ENCODE measurements around the gene GPR63. TPM values are rescaled to one million over a fixed set of nuclear protein-coding genes. Genes with fewer than 3 reads are reported as not detected.
A peak's percentile ranks its signal among the peaks of the same experiment; 100 is the strongest.

GPR63 gene
- total and polyA plus RNA-seq, 8 donors = 0.71 to 3.8 (median 3.0) TPM

GRCh38 chr6:96777113-96777512 lies 60.2 kb downstream of the GPR63 start:
- ATAC-seq = no peak
- no peaks in the 10 kb centered on the region for H3K36me3 ChIP-seq

GRCh38 chr6:96775727-96776400 lies 61.4 kb downstream of the GPR63 start:
- H3K9me3 ChIP-seq = peaks cover 0 to 2% of the 10 kb centered on the region in 2 donors
- no peak for ATAC-seq
- no peak for TF ChIP-seq CTCF (IDR thresholded peaks at IDR 0.05)
- H3K4me1 ChIP-seq = no peaks in the 10 kb centered on the region
- H3K36me3 ChIP-seq = no peaks in the 10 kb centered on the region
- no peak for DNase-seq
- no peak overlapping the region for H3K4me3 ChIP-seq
- no peaks in the 10 kb centered on the region for H3K27me3 ChIP-seq
- intact Hi-C loops (cut with DNase I) = no loop called here
- H3K27ac ChIP-seq = no peak overlapping the region

More at GRCh38 chr6:96777113-96777512, 60.2 kb downstream of the GPR63 start:
- peaks cover 0 to 2% of the 10 kb centered on the region in 2 donors for H3K9me3 ChIP-seq
- TF ChIP-seq CTCF (IDR thresholded peaks at IDR 0.05) = no peak
- H3K4me3 ChIP-seq = no peak overlapping the region
- intact Hi-C loops (cut with DNase I) = no loop called here
- no peaks in the 10 kb centered on the region for H3K4me1 ChIP-seq
- no peaks in the 10 kb centered on the region for H3K27me3 ChIP-seq
- H3K27ac ChIP-seq = no peak overlapping the region
- no peak for DNase-seq

- Histone ChIP-seq H3K9me3 (peaks cover 0 to 6% of the 10 kb centered on the region in 2 donors), H3K4me3 (no peak overlapping the region), H3K4me1 (no peaks in the 10 kb centered on the region), H3K27ac (no peak overlapping the region), H3K36me3 (no peaks in the 10 kb centered on the region), H3K27me3 (no peaks in the 10 kb centered on the region)
- intact Hi-C loops (cut with DNase I) = no loop called here
- no peak for ATAC-seq
- TF ChIP-seq CTCF (IDR thresholded peaks at IDR 0.05) = no peak
- DNase-seq = no peak
Observed at GRCh38 chr6:96766769-96767168, 70.5 kb downstream of the GPR63 start.

DNA sequence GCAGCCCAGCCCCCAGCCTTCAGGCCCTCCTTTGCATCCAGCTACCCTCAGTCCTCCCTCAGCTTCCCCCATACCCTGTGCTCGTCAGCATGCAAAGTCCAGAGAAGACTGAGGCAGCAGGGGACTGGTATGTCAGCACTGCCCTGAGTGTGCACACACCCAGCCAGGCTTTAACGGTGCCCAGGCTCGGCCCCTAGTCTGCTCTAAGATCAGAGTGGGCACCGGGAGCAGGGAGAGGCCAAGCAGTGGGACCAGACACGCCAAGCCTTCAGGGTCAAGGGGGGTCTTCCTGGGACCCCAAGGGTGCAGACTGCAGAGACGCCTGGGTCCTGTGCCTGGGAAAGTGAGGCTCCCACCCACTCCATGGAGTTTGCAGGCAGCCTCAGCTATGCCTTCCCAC lies 74.7 kb downstream of the GPR63 start:
- Histone ChIP-seq H3K27ac (no peak overlapping the region), H3K27me3 (no peaks in the 10 kb centered on the region), H3K4me1 (no peaks in the 10 kb centered on the region), H3K4me3 (no peak overlapping the region), H3K9me3 (no peaks in the 10 kb centered on the region), H3K36me3 (no peaks in the 10 kb centered on the region)
- no peak for TF ChIP-seq CTCF (IDR thresholded peaks at IDR 0.05)
- no peak for ATAC-seq
- intact Hi-C loops (cut with DNase I) = no loop called here
- peak in 1 of 4 donors; percentile 60 for DNase-seq

- H3K27ac ChIP-seq = no peak overlapping the region
- no peak for TF ChIP-seq CTCF (IDR thresholded peaks at IDR 0.05)
- H3K4me3 ChIP-seq = no peak overlapping the region
- H3K36me3 ChIP-seq = no peaks in the 10 kb centered on the region
- no peaks in the 10 kb centered on the region for H3K9me3 ChIP-seq
- intact Hi-C loops (cut with DNase I) = no loop called here
- DNase-seq = peak in 1 of 4 donors; percentile 77
- H3K27me3 ChIP-seq = no peaks in the 10 kb centered on the region
- H3K4me1 ChIP-seq = no peaks in the 10 kb centered on the region
- no peak for ATAC-seq
Observed at GRCh38 chr6:96761794-96762193, 75.5 kb downstream of the GPR63 start.

Measured in left lung (tissue), 10 donors.